NCI-H187 treated with DMSO at 0.1 percent for 48 hours (cell line): ENCODE data around the gene TAAR5.
"Not testable (repeated sequence)": the region's sequence is repeated elsewhere in the genome, so short reads cannot be mapped to it uniquely, and the experiment has no call there.

ENCODE experiments used
- DNase-seq: peaks from one replicate; lab custom pipeline; 2025; lab: John Stamatoyannopoulos, UW

The TAAR5 gene

GRCh38 chr6:132570221-132570777, 19.2 kb downstream of the TAAR5 start, which contains the start of gene TAAR6:
Gene TAAR6 (plus strand): TSS chr6:132570322. CDS start chr6:132570322, 0 bp downstream.
- DNase-seq, result no peak

- DNase-seq, result no peak
Observed at GRCh38 chr6:132569170-132569569, 20.4 kb downstream of the TAAR5 start.

- DNase-seq, result no peak
Observed at GRCh38 chr6:132568611-132569010, 20.9 kb downstream of the TAAR5 start.

- no peak for DNase-seq
Observed at GRCh38 chr6:132567566-132567965, 22.0 kb downstream of the TAAR5 start.

GRCh38 chr6:132566404-132566803, 23.1 kb downstream of the TAAR5 start:
- DNase-seq, result no peak

- not testable (repeated sequence) for DNase-seq
Observed at GRCh38 chr6:132560087-132560486, 29.5 kb downstream of the TAAR5 start.

- no peak for DNase-seq
Observed at GRCh38 chr6:132552372-132552771, 37.2 kb downstream of the TAAR5 start, which contains the start of gene TAAR8. Gene TAAR8 (plus strand): TSS chr6:132552672. CDS start chr6:132552693, 21 bp downstream.

GRCh38 chr6:132551214-132551613, 38.3 kb downstream of the TAAR5 start:
- DNase-seq, result no peak

- DNase-seq, result no peak
Observed at GRCh38 chr6:132548746-132549463, 40.6 kb downstream of the TAAR5 start.

GRCh38 chr6:132544826-132545225, 44.7 kb downstream of the TAAR5 start:
- DNase-seq, result no peak
